Testis (tissue), 3 donors: ENCODE measurements around the gene PBX1. TPM values are rescaled to one million over a fixed set of nuclear protein-coding genes. Genes with fewer than 3 reads are reported as not detected.
A peak's percentile ranks its signal among the peaks of the same experiment; 100 is the strongest.

Experiments used
- DNase-seq: peaks from one replicate; pipeline ENCODE4 v3.0.0-alpha.2; 2019
- H3K27ac ChIP-seq, 2 donors: fragments of 200-600 bp; sonication (generic); one replicate each; pipeline ENCODE4 v1.5.1; 2019
- H3K27me3 ChIP-seq: fragments of 200-600 bp; sonication (generic); one replicate; pipeline ENCODE4 v1.5.1; 2019
- H3K36me3 ChIP-seq: fragments of 200-600 bp; sonication (generic); one replicate; pipeline ENCODE4 v1.5.1; 2017; ENCODE audit warnings: low read depth; ENCODE audit errors: missing control alignments
- H3K4me1 ChIP-seq: fragments of 200-600 bp; sonication (generic); one replicate; pipeline ENCODE4 v1.5.1; 2019
- H3K4me3 ChIP-seq, 2 donors: fragments of 200-600 bp; sonication (generic); one replicate each; pipeline ENCODE4 v1.5.1; 2017 to 2019
- H3K9me3 ChIP-seq: fragments of 200-600 bp; sonication (generic); one replicate; pipeline ENCODE4 v1.5.1; 2017
- POLR2A ChIP-seq: fragments of 450-650 bp; IDR thresholded peaks from one replicate; pipeline ENCODE4 v1.6.1; 2017; ENCODE audit warnings: antibody characterized with exemption, mild to moderate bottlenecking, moderate library complexity
- WGBS, 2 donors: methylation state at CpG; one replicate each; pipeline ENCODE4 v1.1.5; 2018; 5-methylcytosine and 5-hydroxymethylcytosine counted together
- intact Hi-C: fragments of 100-400 bp; cut with DNase I; formaldehyde crosslinking; loops from one replicate; pipeline ENCODE4 v1.15.1; 2023; ENCODE audit warnings: low total_unique reads
- polyA plus RNA-seq: library from polyadenylated mRNA; stranded (reverse); fragments of 350-450 nt; fragmentation: Illumina TruSeq; extraction: RNeasy Lipid Tissue Mini Kit (QIAGEN cat#74804); gene quantifications from one replicate; pipeline ENCODE4 v1.2.3, GENCODE V29; 2014; ENCODE audit warnings: low read depth, low replicate concordance; ENCODE audit not compliant: insufficient read depth
- total RNA-seq, 2 donors: library from RNA; depleted of rRNA; stranded (reverse); fragments of >200 nt; gene quantifications; one replicate each; pipeline ENCODE4 v1.2.3, GENCODE V29; 2016
- TF ChIP-seq, protein P1 (sequence below), 3 experiments: fragments of 450-650 bp in 2 of 3; fragments of 200-600 bp in 1 of 3; sonication (generic) in 1 of 3; IDR thresholded peaks; one replicate each; pipeline ENCODE4 v1.5.1; 2016 to 2019; ENCODE audit warnings: antibody characterized with exemption in 3 of 3, mild to moderate bottlenecking in 2 of 3, moderate library complexity in 1 of 3

Gene PBX1
- total and polyA plus RNA-seq, 3 donors from 2014 or later: 20.2 to 25.0 (median 20.3) TPM

DNA sequence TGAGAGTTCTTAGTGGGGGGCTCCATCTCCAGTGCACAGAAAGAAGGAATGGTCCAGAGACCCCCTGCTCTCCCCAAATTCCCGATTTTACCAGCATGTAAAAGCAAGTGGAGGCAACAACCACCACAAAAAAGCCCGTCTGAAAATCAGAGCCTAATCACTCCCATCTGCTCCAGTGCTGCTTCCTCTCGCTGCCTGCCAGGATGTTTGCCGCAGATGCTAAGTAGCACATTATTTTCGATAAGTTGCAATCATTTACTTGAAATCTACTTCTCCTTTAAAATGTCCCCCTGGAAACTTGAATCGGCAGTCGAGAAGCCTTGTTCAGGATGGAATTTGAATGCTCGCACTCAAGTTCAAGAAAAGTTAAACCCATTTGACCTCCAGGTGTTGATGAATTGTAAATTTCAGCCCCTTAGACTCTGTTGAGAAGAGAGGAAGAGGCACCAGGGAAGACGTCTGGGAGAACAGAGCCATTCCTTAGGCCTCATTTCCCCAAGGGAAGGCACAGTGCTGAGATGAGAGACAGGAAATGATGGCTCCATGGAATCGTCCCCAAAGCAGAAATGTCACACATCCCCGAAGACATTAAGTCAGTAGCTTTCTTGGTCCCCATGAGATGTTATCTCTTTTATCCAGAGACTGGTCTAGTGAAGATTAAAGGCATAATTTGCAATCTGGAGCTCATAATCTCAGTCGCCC is 221.3 kb downstream of the PBX1 start:
- H3K9me3 ChIP-seq: no peaks in the 10 kb centered on the region
- no peaks in the 10 kb centered on the region for H3K36me3 ChIP-seq
- H3K27me3 ChIP-seq: no peaks in the 10 kb centered on the region
- DNase-seq: no peak
- intact Hi-C loops: no loop called here
- peaks cover 13% of the 10 kb centered on the region for H3K4me1 ChIP-seq
- no peak overlapping the region for H3K4me3 ChIP-seq
- H3K27ac ChIP-seq: no peak overlapping the region
- 79 to 84% methylated on average over 12 of the region's 12 CpGs for WGBS, 2 donors
- TF ChIP-seq POLR2A: no peak
- TF ChIP-seq, protein P1, sequence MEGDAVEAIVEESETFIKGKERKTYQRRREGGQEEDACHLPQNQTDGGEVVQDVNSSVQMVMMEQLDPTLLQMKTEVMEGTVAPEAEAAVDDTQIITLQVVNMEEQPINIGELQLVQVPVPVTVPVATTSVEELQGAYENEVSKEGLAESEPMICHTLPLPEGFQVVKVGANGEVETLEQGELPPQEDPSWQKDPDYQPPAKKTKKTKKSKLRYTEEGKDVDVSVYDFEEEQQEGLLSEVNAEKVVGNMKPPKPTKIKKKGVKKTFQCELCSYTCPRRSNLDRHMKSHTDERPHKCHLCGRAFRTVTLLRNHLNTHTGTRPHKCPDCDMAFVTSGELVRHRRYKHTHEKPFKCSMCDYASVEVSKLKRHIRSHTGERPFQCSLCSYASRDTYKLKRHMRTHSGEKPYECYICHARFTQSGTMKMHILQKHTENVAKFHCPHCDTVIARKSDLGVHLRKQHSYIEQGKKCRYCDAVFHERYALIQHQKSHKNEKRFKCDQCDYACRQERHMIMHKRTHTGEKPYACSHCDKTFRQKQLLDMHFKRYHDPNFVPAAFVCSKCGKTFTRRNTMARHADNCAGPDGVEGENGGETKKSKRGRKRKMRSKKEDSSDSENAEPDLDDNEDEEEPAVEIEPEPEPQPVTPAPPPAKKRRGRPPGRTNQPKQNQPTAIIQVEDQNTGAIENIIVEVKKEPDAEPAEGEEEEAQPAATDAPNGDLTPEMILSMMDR (IDR thresholded peaks at IDR 0.05): no peak

DNA sequence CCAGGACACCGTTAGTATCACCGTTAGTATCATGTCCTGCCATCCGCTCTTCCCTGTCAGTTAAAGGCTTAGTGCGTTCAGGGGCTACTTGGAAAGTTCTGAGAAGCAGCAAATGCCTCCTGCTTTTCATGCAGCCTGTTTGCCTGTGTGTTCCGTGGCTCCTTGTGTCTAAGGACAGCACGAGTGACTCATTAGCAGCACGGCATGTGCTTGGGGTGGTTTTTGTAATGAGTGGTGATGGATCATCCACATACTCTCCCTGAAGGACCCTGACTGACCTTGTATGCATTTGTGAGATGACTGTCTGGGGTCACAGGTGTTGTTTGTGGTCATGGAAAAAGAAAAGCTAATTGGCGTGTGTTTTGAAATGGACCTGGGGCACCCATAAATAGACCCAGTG is 221.9 kb downstream of the PBX1 start:
- peak overlapping the region in 1 of 2 donors; percentile 53 for H3K27ac ChIP-seq

DNA sequence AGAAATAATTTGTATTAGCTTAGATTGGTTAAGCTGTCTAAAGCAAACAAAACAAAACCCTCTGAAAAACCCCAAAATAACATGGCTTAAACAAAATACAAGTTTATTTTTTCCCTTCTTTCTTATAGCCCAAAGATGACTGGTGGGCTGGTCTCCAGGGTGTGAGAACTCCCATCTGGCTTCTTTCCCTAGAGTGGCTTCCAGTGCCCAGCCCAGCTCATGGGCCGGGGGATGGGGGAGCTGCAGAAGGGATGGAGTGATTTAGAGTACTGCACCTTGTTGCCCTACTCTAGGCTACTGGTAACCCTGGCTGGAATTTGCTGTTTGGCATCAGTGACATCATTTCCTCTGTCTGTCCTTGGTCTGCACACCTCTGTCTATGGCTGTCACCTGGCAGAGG is 223.0 kb downstream of the PBX1 start:
- Histone ChIP-seq H3K27me3 (no peaks in the 10 kb centered on the region), H3K36me3 (no peaks in the 10 kb centered on the region), H3K9me3 (no peaks in the 10 kb centered on the region), H3K27ac (peak overlapping the region; percentile 17 to 53), H3K4me3 (no peak overlapping the region), H3K4me1 (peaks cover 27% of the 10 kb centered on the region)
- WGBS, 2 donors: 64 to 77% methylated on average over 1 of the region's 1 CpG
- DNase-seq: no peak
- TF ChIP-seq POLR2A: no peak
- TF ChIP-seq, protein P1 (IDR thresholded peaks at IDR 0.05): no peak
- intact Hi-C loops: no loop called here

More for the DNA sequence above, 221.9 kb downstream of the PBX1 start:
- Histone ChIP-seq H3K27me3 (no peaks in the 10 kb centered on the region), H3K4me3 (no peak overlapping the region), H3K9me3 (no peaks in the 10 kb centered on the region), H3K36me3 (no peaks in the 10 kb centered on the region), H3K4me1 (peaks cover 18% of the 10 kb centered on the region)
- no peak for TF ChIP-seq POLR2A
- TF ChIP-seq, protein P1 (IDR thresholded peaks at IDR 0.05): no peak
- DNase-seq: peak; percentile 32
- intact Hi-C loops: no loop called here
- WGBS, 2 donors: 60 to 69% methylated on average over 8 of the region's 8 CpGs

DNA sequence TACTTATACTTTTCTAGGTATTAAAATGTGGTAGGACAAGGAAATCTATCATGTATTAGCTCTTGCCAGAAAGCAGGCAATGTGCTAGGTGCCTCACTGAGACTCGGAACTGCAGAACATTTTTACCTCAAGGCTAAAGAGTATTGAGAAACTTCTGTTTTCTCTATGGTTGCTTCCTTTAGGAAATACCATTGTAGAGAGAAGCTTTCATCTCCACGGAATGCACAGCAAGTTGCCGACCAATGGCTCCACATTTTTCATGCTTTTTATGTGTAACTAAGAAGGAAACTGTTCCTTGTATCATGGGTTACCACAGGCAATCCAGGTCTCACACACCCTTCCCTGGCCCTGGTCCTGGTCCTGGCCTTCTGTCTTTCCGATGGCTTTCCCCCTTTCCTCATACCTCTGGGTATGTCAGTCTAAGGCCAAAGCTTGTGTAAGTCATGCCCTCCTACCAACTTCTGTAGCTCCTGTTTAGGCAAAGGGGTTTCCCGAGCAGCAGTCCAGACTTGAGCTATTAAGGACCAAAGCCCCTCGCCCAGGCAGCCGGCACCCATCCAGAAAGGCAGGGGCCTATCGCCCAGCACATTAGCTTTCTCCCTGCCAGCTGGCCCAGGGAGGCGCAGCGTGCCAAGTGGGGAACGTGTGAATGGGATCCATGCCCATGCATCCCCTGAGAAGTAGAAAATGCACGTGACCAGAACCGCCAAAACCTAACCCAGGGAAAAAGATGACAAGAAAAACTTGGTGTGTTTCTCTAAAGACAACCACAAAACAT is 225.0 kb downstream of the PBX1 start:
- TF ChIP-seq POLR2A: no peak
- TF ChIP-seq, protein P1 (IDR thresholded peaks at IDR 0.05): no peak
- intact Hi-C loops: no loop called here
- Histone ChIP-seq H3K27me3 (no peaks in the 10 kb centered on the region), H3K4me3 (no peak overlapping the region), H3K36me3 (no peaks in the 10 kb centered on the region), H3K27ac (peak overlapping the region in 1 of 2 donors; percentile 8), H3K9me3 (no peaks in the 10 kb centered on the region), H3K4me1 (peaks cover 33% of the 10 kb centered on the region)
- 86 to 90% methylated on average over 13 of the region's 13 CpGs for WGBS, 2 donors
- no peak for DNase-seq
